ENCODE measurements around the gene NCAN. TPM values are rescaled to one million over a fixed set of nuclear protein-coding genes. Genes with fewer than 3 reads are reported as not detected.

NCAN gene
- total and polyA plus RNA-seq, 9 of the 15 experiments (the other 6 are each of a cell fraction or from before 2014, with no cell fraction given): 0.04 TPM; not detected in 8

DNA sequence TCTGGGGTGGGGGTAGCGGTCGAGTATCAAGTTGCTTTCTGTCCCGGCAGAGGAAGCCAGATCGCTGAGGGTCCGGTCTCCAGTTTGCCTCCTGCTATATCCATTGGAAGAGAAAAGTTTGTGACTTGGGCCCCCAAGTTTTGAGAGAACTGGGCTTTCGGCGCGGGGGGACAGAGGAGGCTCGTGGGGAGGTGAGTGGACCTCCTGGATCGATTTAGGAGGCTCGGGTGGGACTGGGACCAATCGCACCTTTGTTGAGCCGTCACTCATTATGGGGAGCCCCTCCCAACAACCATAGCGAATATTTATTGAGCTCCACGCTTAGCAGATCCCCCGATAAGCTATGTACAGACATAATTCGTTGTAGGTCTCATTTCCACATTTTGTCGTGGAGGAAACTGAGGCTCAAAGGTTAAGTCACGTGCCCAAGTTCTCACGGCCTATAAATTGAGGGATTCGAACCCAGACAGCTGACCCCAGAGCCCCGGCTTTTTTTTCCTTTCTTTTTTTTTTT is 18.8 kb upstream of the NCAN start (continued):
- TF ChIP-seq, protein P1, sequence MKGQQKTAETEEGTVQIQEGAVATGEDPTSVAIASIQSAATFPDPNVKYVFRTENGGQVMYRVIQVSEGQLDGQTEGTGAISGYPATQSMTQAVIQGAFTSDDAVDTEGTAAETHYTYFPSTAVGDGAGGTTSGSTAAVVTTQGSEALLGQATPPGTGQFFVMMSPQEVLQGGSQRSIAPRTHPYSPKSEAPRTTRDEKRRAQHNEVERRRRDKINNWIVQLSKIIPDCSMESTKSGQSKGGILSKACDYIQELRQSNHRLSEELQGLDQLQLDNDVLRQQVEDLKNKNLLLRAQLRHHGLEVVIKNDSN (CRISPR knock-in tag; IDR thresholded peaks at IDR 0.05): peak; percentile 31; the same call in 1 of the 2 replicates
- TF ChIP-seq CREM (IDR thresholded peaks at IDR 0.05; ENCODE audit: low read depth) (no peak), ZNF766 (CRISPR knock-in tag; conservative IDR thresholded peaks at IDR 0.05) (0 out of 2 replicates have a peak, but pooled peaks have one; percentile 22), MNT (conservative IDR thresholded peaks at IDR 0.05) (0 out of 4 replicates have a peak, but pooled peaks of 1 of the 2 experiments have one; percentile 39), BRD9 (IDR thresholded peaks at IDR 0.05; ENCODE audit: low read depth, partially characterized antibody) (no peak), PRPF4 (IDR thresholded peaks at IDR 0.05; ENCODE audit: insufficient read depth, low read depth, low read length, poor library complexity, severe bottlenecking) (no peak), ZNF740 (CRISPR knock-in tag; IDR thresholded peaks at IDR 0.05) (no peak), ZNF740 (tag; IDR thresholded peaks at IDR 0.05) (peak in 1 of 2 experiments; percentile 47; a peak in 1 of 4 replicates), ARID1B (IDR thresholded peaks at IDR 0.05) (0 out of 2 replicates have a peak, but pooled peaks have one; percentile 16), POLR2AphosphoS5 (IDR thresholded peaks at IDR 0.05; ENCODE audit: control insufficient read depth, insufficient read depth, low read depth, low read length) (0 out of 2 replicates have a peak, but pooled peaks have one; percentile 18), MYC (IDR thresholded peaks at IDR 0.05; ENCODE audit: low read depth, low read length) (no peak), MYC (CRISPR knock-in tag; IDR thresholded peaks at IDR 0.05; ENCODE audit: borderline replicate concordance, low read depth) (no peak), ZBTB7A (IDR thresholded peaks at IDR 0.05; ENCODE audit: borderline replicate concordance, control insufficient read depth, low read depth, low read length) (0 out of 2 replicates have a peak, but pooled peaks have one; percentile 6), ZNF165 (CRISPR knock-in tag; IDR thresholded peaks at IDR 0.05; ENCODE audit: borderline replicate concordance) (no peak), THRAP3 (IDR thresholded peaks at IDR 0.05; ENCODE audit: borderline replicate concordance) (no peak), SMAD3 (CRISPR knock-in tag; conservative IDR thresholded peaks at IDR 0.05) (no peak), SMARCA5 (IDR thresholded peaks at IDR 0.05) (no peak), NEUROD1 (IDR thresholded peaks at IDR 0.05; ENCODE audit: borderline replicate concordance, low read depth, low read length, partially characterized antibody) (peak; percentile 15), SPI1 (IDR thresholded peaks at IDR 0.05; ENCODE audit: borderline replicate concordance, low read depth, low read length) (0 out of 2 replicates have a peak, but pooled peaks have one; percentile 1), LEF1 (IDR thresholded peaks at IDR 0.05) (no peak), MAFF (IDR thresholded peaks at IDR 0.05; ENCODE audit: low read length) (no peak)

Data from K562 (cell line).